K562 (cell line): ENCODE measurements around the gene PLOD1. TPM values are rescaled to one million over a fixed set of nuclear protein-coding genes. Genes with fewer than 3 reads are reported as not detected.
A peak's percentile ranks its signal among the peaks of the same experiment; 100 is the strongest.

ENCODE experiments used
- ATF1 ChIP-seq, 2 experiments: fragments of 450-650 bp in 1 of 2; IDR thresholded peaks; 2 replicates each; pipeline ENCODE4 v1.6.1; 2016; ENCODE audit warnings: missing compliant biosample characterization in 1 of 2, missing genetic modification characterization in 1 of 2
- BHLHE40 ChIP-seq: IDR thresholded peaks from 2 replicates; pipeline ENCODE4 v1.6.1; 2011; ENCODE audit warnings: low read length, improper control_type of control experiment
- EP400 ChIP-seq: fragments of 450-650 bp; IDR thresholded peaks from 2 replicates; pipeline ENCODE4 v1.6.1; 2017; ENCODE audit warnings: antibody characterized with exemption, mild to moderate bottlenecking, moderate library complexity
- FOSL1 ChIP-seq: fragments of 200-800 bp; sonication (Bioruptor generic); conservative IDR thresholded peaks from 2 replicates; pipeline ENCODE4 v1.6.1; 2016; ENCODE audit warnings: missing genetic modification characterization, missing compliant biosample characterization
- FOXM1 ChIP-seq, 2 experiments: fragments of 450-650 bp in 1 of 2; sonication (generic) in 1 of 2; formaldehyde crosslinking in 1 of 2; IDR thresholded peaks; 2 replicates each; pipeline versions ENCODE4 v1.6.1 to v1.9.0; 2017 to 2022; ENCODE audit warnings: low read depth in 2 of 2, mild to moderate bottlenecking in 2 of 2, missing genetic modification reagents in 1 of 2, moderate library complexity in 1 of 2
- MAZ ChIP-seq, 2 experiments: fragments of 450-650 bp in 1 of 2; sonication (generic) in 1 of 2; formaldehyde crosslinking; IDR thresholded peaks in 1 of 2; conservative IDR thresholded peaks in 1 of 2; 2 replicates each; pipeline versions ENCODE4 v1.4.0 to v1.5.0; 2020; ENCODE audit warnings: mild to moderate bottlenecking in 1 of 2, missing genetic modification reagents in 1 of 2
- MEIS2 ChIP-seq: fragments of 450-650 bp; IDR thresholded peaks from 2 replicates; pipeline ENCODE4 v1.6.1; 2014; ENCODE audit warnings: mild to moderate bottlenecking; ENCODE audit not compliant: partially characterized antibody
- MTA3 ChIP-seq: fragments of 450-650 bp; formaldehyde crosslinking; IDR thresholded peaks from 2 replicates; pipeline ENCODE4 v1.6.1; 2017; ENCODE audit warnings: mild to moderate bottlenecking, borderline replicate concordance
- SIN3A ChIP-seq, 2 experiments: fragments of 150-350 bp in 1 of 2; IDR thresholded peaks; 2 replicates each; pipeline ENCODE4 v1.6.1; 2011 to 2016; ENCODE audit warnings: borderline replicate concordance in 2 of 2, low read depth in 2 of 2, low read length in 2 of 2, mild to moderate bottlenecking in 2 of 2, moderate library complexity in 2 of 2; ENCODE audit not compliant: control insufficient read depth in 1 of 2
- TARDBP ChIP-seq: fragments of 450-650 bp; IDR thresholded peaks from 2 replicates; pipeline ENCODE4 v1.6.1; 2016
- TBL1XR1 ChIP-seq, 2 experiments: IDR thresholded peaks; 2 replicates each; pipeline ENCODE4 v1.6.1; 2012; ENCODE audit warnings: improper control_type of control experiment in 2 of 2, low read length in 2 of 2, mild to moderate bottlenecking in 1 of 2
- polyA plus RNA-seq, 8 experiments: library from polyadenylated mRNA; depleted of rRNA in 4 of 8; stranded (reverse) in 5 of 8; unstranded in 3 of 8; fragments of >200 nt; fragmentation: Nextera tagmentation in 2 of 8; fragmentation: Illumina TruSeq in 1 of 8; extraction: Ambion mirVana in 2 of 8; extraction: Trizol in 1 of 8; gene quantifications; 2 replicates each; pipeline versions ENCODE4 v1.2.1 to v1.2.3, GENCODE V29; 2011 to 2014; ENCODE audit warnings: inconsistent platforms in 1 of 8, missing spikeins in 1 of 8
- total RNA-seq, 7 experiments: library from RNA; depleted of rRNA in 6 of 7; stranded (reverse); fragments of >200 nt in 6 of 7; fragmentation: Illumina TruSeq in 2 of 7; extraction: Trizol in 2 of 7; gene quantifications; 2 replicates each; pipeline versions ENCODE4 v1.2.1 to v1.2.3, GENCODE V29; 2011 to 2021; ENCODE audit warnings: low replicate concordance in 1 of 7
- TF ChIP-seq, protein P1 (sequence below): sonication (generic); formaldehyde crosslinking; IDR thresholded peaks from 2 replicates; pipeline ENCODE4 v1.9.0; 2022; ENCODE audit warnings: mild to moderate bottlenecking, missing genetic modification reagents
- TF ChIP-seq, protein P2 (sequence below): sonication (generic); formaldehyde crosslinking; IDR thresholded peaks from 2 replicates; pipeline ENCODE4 v1.8.0; 2022; ENCODE audit warnings: mild to moderate bottlenecking, missing genetic modification reagents
- TF ChIP-seq, protein P3 (sequence below), 2 experiments: fragments of 450-650 bp; IDR thresholded peaks; 2 replicates each; pipeline ENCODE4 v1.6.1; 2016; ENCODE audit warnings: mild to moderate bottlenecking in 2 of 2, borderline replicate concordance in 1 of 2, low read depth in 1 of 2, moderate library complexity in 1 of 2
- TF ChIP-seq, protein P4 (sequence below): fragments of 450-650 bp; IDR thresholded peaks from 2 replicates; pipeline ENCODE4 v1.6.1; 2016; ENCODE audit warnings: low read depth, mild to moderate bottlenecking, moderate library complexity

Gene PLOD1
- total and polyA plus RNA-seq, 9 of the 15 experiments (the other 6 are each of a cell fraction or from before 2014, with no cell fraction given): 16.6 to 90.8 (median 52.7) TPM

DNA sequence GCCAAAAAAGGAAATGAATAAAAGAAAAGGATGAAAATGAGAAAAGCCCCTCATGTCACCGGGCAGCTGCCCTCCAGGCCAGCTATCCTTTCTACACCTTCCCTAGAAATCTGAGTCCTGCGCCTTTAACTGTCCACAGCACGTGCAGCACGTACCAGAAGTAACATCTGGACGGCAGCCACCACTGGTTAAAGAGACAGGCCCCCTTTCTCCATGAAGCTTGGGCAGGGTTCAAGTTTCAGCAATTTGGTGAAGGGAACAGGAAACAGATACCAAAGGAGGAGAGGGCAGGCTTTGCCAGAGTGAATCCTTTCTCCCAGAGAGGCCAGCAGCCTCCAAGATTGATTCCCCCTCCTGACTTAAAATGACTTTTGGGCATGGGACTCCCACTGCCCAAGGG lies 4.7 kb upstream of the PLOD1 start (continued):
- TF ChIP-seq, protein P1, sequence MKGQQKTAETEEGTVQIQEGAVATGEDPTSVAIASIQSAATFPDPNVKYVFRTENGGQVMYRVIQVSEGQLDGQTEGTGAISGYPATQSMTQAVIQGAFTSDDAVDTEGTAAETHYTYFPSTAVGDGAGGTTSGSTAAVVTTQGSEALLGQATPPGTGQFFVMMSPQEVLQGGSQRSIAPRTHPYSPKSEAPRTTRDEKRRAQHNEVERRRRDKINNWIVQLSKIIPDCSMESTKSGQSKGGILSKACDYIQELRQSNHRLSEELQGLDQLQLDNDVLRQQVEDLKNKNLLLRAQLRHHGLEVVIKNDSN (CRISPR knock-in tag): peak; percentile 90
- TF ChIP-seq TBL1XR1 (IDR thresholded peaks at IDR 0.05; ENCODE audit: low read length in 2 of 2) (peak in 1 of 2 experiments; percentile 69; a peak in 1 of 4 replicates), MAZ (CRISPR knock-in tag; conservative IDR thresholded peaks at IDR 0.05 in 1 of 2, IDR thresholded peaks at IDR 0.05 in 1 of 2) (no peak; a peak in 1 of 4 replicates), MTA3 (peak; percentile 50; the same call in 1 of the 2 replicates), ATF1 (CRISPR knock-in tag; IDR thresholded peaks at IDR 0.05) (no peak), ATF1 (tag; IDR thresholded peaks at IDR 0.05) (peak; percentile 54; the same call in 1 of the 2 replicates), FOSL1 (tag) (no peak), TARDBP (0 out of 2 replicates have a peak, but pooled peaks have one; percentile 72), SIN3A (IDR thresholded peaks at IDR 0.05; ENCODE audit: borderline replicate concordance in 2 of 2, control insufficient read depth in 1 of 2, low read depth in 2 of 2, low read length in 2 of 2) (0 out of 4 replicates have a peak, but pooled peaks of 1 of the 2 experiments have one; percentile 39), BHLHE40 (peak; percentile 100), FOXM1 (IDR thresholded peaks at IDR 0.05; ENCODE audit: low read depth) (peak; percentile 95), FOXM1 (CRISPR knock-in tag; IDR thresholded peaks at IDR 0.05; ENCODE audit: low read depth) (no peak), EP400 (0 out of 2 replicates have a peak, but pooled peaks have one; percentile 13), MEIS2 (peak; percentile 66)
- TF ChIP-seq, protein P2, sequence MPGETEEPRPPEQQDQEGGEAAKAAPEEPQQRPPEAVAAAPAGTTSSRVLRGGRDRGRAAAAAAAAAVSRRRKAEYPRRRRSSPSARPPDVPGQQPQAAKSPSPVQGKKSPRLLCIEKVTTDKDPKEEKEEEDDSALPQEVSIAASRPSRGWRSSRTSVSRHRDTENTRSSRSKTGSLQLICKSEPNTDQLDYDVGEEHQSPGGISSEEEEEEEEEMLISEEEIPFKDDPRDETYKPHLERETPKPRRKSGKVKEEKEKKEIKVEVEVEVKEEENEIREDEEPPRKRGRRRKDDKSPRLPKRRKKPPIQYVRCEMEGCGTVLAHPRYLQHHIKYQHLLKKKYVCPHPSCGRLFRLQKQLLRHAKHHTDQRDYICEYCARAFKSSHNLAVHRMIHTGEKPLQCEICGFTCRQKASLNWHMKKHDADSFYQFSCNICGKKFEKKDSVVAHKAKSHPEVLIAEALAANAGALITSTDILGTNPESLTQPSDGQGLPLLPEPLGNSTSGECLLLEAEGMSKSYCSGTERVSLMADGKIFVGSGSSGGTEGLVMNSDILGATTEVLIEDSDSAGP (CRISPR knock-in tag): peak; percentile 99
- TF ChIP-seq, protein P3, sequence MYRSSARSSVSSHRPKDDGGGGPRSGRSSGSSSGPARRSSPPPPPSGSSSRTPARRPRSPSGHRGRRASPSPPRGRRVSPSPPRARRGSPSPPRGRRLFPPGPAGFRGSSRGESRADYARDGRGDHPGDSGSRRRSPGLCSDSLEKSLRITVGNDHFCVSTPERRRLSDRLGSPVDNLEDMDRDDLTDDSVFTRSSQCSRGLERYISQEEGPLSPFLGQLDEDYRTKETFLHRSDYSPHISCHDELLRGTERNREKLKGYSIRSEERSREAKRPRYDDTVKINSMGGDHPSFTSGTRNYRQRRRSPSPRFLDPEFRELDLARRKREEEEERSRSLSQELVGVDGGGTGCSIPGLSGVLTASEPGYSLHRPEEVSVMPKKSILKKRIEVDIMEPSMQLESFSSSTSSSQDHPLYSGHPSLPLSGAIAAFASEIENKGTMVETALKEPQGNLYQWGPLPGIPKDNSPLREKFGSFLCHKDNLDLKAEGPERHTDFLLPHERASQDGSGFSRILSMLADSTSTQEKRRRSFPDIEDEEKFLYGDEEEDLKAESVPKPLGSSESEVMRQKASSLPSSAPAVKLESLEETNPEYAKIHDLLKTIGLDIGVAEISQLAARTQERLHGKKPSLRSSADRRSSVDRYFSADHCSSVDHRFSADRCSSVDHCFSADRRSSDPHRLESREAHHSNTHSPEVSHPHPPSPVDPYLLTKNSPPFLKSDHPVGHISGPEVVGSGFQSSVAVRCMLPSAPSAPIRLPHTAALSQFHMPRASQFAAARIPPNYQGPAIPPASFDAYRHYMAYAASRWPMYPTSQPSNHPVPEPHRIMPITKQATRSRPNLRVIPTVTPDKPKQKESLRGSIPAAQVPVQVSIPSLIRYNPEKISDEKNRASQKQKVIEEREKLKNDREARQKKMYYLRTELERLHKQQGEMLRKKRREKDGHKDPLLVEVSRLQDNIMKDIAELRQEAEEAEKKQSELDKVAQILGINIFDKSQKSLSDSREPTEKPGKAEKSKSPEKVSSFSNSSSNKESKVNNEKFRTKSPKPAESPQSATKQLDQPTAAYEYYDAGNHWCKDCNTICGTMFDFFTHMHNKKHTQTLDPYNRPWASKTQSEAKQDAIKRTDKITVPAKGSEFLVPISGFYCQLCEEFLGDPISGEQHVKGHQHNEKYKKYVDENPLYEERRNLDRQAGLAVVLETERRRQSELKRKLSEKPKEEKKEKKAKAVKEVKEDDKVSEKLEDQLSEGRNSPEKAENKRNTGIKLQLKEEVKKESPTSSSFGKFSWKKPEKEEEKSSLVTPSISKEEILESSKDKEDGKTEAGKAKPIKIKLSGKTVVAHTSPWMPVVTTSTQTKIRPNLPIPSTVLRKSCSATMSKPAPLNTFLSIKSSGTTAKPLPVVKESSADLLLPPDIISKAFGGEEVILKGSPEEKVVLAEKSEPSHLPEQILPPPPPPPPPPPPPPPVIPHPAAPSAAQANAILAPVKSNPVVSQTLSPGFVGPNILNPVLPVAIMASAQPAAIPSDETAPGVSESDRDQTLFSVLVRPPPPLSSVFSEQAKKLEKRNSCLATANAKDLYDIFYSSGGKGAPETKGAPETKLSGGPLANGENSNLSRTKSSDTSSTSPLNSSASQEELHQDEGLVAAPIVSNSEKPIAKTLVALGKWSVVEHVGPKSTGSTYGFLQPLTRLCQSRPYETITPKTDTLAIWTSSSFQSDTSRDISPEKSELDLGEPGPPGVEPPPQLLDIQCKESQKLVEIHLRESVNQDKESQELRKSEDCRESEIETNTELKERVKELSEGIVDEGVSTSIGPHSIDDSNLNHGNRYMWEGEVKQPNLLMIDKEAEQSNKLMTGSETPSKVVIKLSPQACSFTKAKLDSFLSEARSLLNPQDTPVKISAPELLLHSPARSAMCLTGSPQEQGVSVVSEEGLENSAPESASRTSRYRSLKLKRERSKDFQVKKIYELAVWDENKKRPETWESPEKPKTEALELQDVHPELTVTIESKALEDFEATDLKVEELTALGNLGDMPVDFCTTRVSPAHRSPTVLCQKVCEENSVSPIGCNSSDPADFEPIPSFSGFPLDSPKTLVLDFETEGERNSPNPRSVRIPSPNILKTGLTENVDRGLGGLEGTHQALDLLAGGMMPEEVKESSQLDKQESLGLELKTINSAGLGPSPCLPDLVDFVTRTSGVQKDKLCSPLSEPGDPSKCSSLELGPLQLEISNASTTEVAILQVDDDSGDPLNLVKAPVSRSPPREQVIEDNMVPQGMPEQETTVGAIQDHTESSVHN (IDR thresholded peaks at IDR 0.05; ENCODE audit: borderline replicate concordance in 1 of 2, low read depth in 1 of 2): 0 out of 4 replicates have a peak, but pooled peaks of 1 of the 2 experiments have one; percentile 47
- TF ChIP-seq, protein P4, sequence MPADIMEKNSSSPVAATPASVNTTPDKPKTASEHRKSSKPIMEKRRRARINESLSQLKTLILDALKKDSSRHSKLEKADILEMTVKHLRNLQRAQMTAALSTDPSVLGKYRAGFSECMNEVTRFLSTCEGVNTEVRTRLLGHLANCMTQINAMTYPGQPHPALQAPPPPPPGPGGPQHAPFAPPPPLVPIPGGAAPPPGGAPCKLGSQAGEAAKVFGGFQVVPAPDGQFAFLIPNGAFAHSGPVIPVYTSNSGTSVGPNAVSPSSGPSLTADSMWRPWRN: peak; percentile 87
